ENCODE data around the gene TUT7.

Gene TUT7

GRCh38 chr9:86312959-86313358, 41.3 kb downstream of the TUT7 start (continued):
- TF ChIP-seq ZNF341 (tag by site-specific recombination; IDR thresholded peaks at IDR 0.05; ENCODE audit: low read depth) (0 out of 2 replicates have a peak, but pooled peaks have one; percentile 9), ZFP3 (tag by site-specific recombination; IDR thresholded peaks at IDR 0.05; ENCODE audit: low read depth) (0 out of 2 replicates have a peak, but pooled peaks have one; percentile 11), ZNF629 (tag by site-specific recombination; IDR thresholded peaks at IDR 0.05) (0 out of 2 replicates have a peak, but pooled peaks have one; percentile 24), ZXDB (tag by site-specific recombination; IDR thresholded peaks at IDR 0.05) (peak; percentile 46; the same call in 1 of the 2 replicates)
- TF ChIP-seq, protein P1, sequence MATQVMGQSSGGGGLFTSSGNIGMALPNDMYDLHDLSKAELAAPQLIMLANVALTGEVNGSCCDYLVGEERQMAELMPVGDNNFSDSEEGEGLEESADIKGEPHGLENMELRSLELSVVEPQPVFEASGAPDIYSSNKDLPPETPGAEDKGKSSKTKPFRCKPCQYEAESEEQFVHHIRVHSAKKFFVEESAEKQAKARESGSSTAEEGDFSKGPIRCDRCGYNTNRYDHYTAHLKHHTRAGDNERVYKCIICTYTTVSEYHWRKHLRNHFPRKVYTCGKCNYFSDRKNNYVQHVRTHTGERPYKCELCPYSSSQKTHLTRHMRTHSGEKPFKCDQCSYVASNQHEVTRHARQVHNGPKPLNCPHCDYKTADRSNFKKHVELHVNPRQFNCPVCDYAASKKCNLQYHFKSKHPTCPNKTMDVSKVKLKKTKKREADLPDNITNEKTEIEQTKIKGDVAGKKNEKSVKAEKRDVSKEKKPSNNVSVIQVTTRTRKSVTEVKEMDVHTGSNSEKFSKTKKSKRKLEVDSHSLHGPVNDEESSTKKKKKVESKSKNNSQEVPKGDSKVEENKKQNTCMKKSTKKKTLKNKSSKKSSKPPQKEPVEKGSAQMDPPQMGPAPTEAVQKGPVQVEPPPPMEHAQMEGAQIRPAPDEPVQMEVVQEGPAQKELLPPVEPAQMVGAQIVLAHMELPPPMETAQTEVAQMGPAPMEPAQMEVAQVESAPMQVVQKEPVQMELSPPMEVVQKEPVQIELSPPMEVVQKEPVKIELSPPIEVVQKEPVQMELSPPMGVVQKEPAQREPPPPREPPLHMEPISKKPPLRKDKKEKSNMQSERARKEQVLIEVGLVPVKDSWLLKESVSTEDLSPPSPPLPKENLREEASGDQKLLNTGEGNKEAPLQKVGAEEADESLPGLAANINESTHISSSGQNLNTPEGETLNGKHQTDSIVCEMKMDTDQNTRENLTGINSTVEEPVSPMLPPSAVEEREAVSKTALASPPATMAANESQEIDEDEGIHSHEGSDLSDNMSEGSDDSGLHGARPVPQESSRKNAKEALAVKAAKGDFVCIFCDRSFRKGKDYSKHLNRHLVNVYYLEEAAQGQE (tag by site-specific recombination; IDR thresholded peaks at IDR 0.05) = peak; percentile 54; the same call in 1 of the 2 replicates

DNA sequence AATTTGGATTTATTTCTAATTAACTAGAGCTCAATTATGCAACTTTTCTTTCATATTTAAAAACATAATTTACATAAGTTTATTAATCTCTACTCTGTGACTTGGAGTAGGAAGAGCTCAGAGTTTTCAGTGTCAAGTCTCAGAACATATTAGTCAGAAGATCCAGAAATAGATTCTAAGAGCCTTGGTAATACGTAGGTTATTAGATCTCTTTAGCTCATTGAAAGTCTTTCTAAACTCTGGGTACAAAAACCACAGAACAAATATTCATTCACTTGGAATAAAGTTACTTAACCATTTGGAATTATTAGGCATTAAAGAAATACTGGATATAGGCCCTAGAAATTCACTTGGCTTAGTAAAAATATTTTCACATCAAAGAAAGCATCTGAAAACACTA, 45.5 kb downstream of the TUT7 start:
- TF ChIP-seq, protein P1 (tag by site-specific recombination; IDR thresholded peaks at IDR 0.05) = no peak
- TF ChIP-seq FEZF1 (tag by site-specific recombination; IDR thresholded peaks at IDR 0.05) = no peak
- no peak for TF ChIP-seq ZNF16 (tag by site-specific recombination; IDR thresholded peaks at IDR 0.05; ENCODE audit: low read depth)
- TF ChIP-seq ZNF473 (tag by site-specific recombination; IDR thresholded peaks at IDR 0.05) = no peak
- no peak for TF ChIP-seq EGR2 (tag by site-specific recombination; IDR thresholded peaks at IDR 0.05; ENCODE audit: low read depth)
- TF ChIP-seq ZNF677 (tag by site-specific recombination; IDR thresholded peaks at IDR 0.05) = no peak
- no peak for TF ChIP-seq RBAK (tag by site-specific recombination; IDR thresholded peaks at IDR 0.05)
- no peak for TF ChIP-seq ZNF362 (tag by site-specific recombination; IDR thresholded peaks at IDR 0.05)
- no peak for TF ChIP-seq ZNF830 (tag by site-specific recombination; IDR thresholded peaks at IDR 0.05; ENCODE audit: low read depth)
- no peak for TF ChIP-seq ZNF654 (tag by site-specific recombination; IDR thresholded peaks at IDR 0.05; ENCODE audit: low read depth)
- no peak for TF ChIP-seq ZNF202 (tag by site-specific recombination; IDR thresholded peaks at IDR 0.05; ENCODE audit: borderline replicate concordance)
- TF ChIP-seq, protein P2, sequence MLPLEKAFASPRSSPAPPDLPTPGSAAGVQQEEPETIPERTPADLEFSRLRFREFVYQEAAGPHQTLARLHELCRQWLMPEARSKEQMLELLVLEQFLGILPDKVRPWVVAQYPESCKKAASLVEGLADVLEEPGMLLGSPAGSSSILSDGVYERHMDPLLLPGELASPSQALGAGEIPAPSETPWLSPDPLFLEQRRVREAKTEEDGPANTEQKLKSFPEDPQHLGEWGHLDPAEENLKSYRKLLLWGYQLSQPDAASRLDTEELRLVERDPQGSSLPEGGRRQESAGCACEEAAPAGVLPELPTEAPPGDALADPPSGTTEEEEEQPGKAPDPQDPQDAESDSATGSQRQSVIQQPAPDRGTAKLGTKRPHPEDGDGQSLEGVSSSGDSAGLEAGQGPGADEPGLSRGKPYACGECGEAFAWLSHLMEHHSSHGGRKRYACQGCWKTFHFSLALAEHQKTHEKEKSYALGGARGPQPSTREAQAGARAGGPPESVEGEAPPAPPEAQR (tag by site-specific recombination; IDR thresholded peaks at IDR 0.05) = no peak
- H3K9me3 ChIP-seq (ENCODE audit: control insufficient read depth, insufficient read depth, low read depth, low read length) = no peaks in the 10 kb centered on the region
- POLR2A ChIA-PET = no interaction called here
- H3K36me3 ChIP-seq (ENCODE audit: control insufficient read depth in 2 of 2, insufficient read depth in 1 of 2, low read length in 2 of 2) = peaks cover 14 to 59% of the 10 kb centered on the region in 2 experiments
- no peak overlapping the region for H3K4me3 ChIP-seq (ENCODE audit: low read depth, low read length)
- H3K27ac ChIP-seq (ENCODE audit: extremely low read depth, low read depth, low read length) = no peak overlapping the region
- CTCF ChIA-PET = interaction anchor here (0.6 to 1.4 kb wide), 2 partner anchors 20 to 97 kb away, joined by 3 read pairs; no protein-coding TSS in a partner anchor
- peaks cover 2% of the 10 kb centered on the region; the same call in 1 of the 2 replicates for H3K4me1 ChIP-seq (ENCODE audit: control insufficient read depth, insufficient read depth, low read length)
